SJCRH30 (cell line): ENCODE data around the gene POLD4. TPM values are rescaled to one million over a fixed set of nuclear protein-coding genes. Genes with fewer than 3 reads are reported as not detected.

Source experiments
- DNase-seq, 2 experiments: peaks; one replicate each; pipeline ENCODE4 v3.0.0-alpha.2; 2015 to 2020
- H3K27ac ChIP-seq: fragments of 250-450 bp; sonication (Bioruptor Pico); 2 replicates; pipeline ENCODE4 v1.5.1; 2020; ENCODE audit warnings: mild to moderate bottlenecking, moderate library complexity
- H3K27me3 ChIP-seq: fragments of 250-450 bp; sonication (Bioruptor Pico); 2 replicates; pipeline ENCODE4 v1.5.1; 2020; ENCODE audit warnings: mild to moderate bottlenecking, moderate library complexity
- H3K36me3 ChIP-seq: fragments of 250-450 bp; sonication (Bioruptor Pico); 2 replicates; pipeline ENCODE4 v1.5.1; 2020; ENCODE audit warnings: mild to moderate bottlenecking, moderate library complexity
- H3K4me1 ChIP-seq: fragments of 250-450 bp; sonication (Bioruptor Pico); 2 replicates; pipeline ENCODE4 v1.5.1; 2020; ENCODE audit warnings: mild to moderate bottlenecking, moderate library complexity
- H3K4me3 ChIP-seq: fragments of 250-450 bp; sonication (Bioruptor Pico); 2 replicates; pipeline ENCODE4 v1.5.1; 2020; ENCODE audit warnings: mild to moderate bottlenecking, moderate library complexity
- H3K9me3 ChIP-seq: fragments of 250-450 bp; sonication (Bioruptor Pico); replicated peaks from 2 replicates; pipeline ENCODE4 v1.5.1; 2020; ENCODE audit warnings: mild to moderate bottlenecking, moderate library complexity
- total RNA-seq: library from RNA; depleted of rRNA; stranded (reverse); fragments of >200 nt; shearing (Covaris generic); gene quantifications from 2 replicates; pipeline ENCODE4 v1.2.3, GENCODE V29; 2014

Gene POLD4
- total RNA-seq, 1 experiment from 2014 or later, result 35.4 TPM

GRCh38 chr11:67312187-67313021 is 40.9 kb downstream of the POLD4 start:
- DNase-seq, result no peak
- H3K4me3 ChIP-seq, result no peak overlapping the region
- H3K4me1 ChIP-seq, result no peaks in the 10 kb centered on the region
- H3K27ac ChIP-seq, result no peak overlapping the region
- H3K36me3 ChIP-seq, result no peaks in the 10 kb centered on the region
- H3K9me3 ChIP-seq, result no peaks in the 10 kb centered on the region
- H3K27me3 ChIP-seq, result no peaks in the 10 kb centered on the region

GRCh38 chr11:67311556-67312082 is 41.7 kb downstream of the POLD4 start:
- no peaks in the 10 kb centered on the region for H3K27me3 ChIP-seq
- H3K27ac ChIP-seq, result no peak overlapping the region
- no peaks in the 10 kb centered on the region for H3K4me1 ChIP-seq
- no peak for DNase-seq
- H3K36me3 ChIP-seq, result no peaks in the 10 kb centered on the region
- H3K4me3 ChIP-seq, result no peak overlapping the region
- no peaks in the 10 kb centered on the region for H3K9me3 ChIP-seq

- no peaks in the 10 kb centered on the region for H3K36me3 ChIP-seq
- H3K9me3 ChIP-seq, result no peaks in the 10 kb centered on the region
- H3K27ac ChIP-seq, result no peak overlapping the region
- no peak for DNase-seq
- no peaks in the 10 kb centered on the region for H3K27me3 ChIP-seq
- H3K4me3 ChIP-seq, result no peak overlapping the region
- no peaks in the 10 kb centered on the region for H3K4me1 ChIP-seq
Observed at GRCh38 chr11:67311051-67311555, 42.2 kb downstream of the POLD4 start.

- Histone ChIP-seq H3K27me3 (no peaks in the 10 kb centered on the region), H3K4me3 (no peak overlapping the region), H3K36me3 (no peaks in the 10 kb centered on the region), H3K9me3 (no peaks in the 10 kb centered on the region), H3K27ac (no peak overlapping the region), H3K4me1 (no peaks in the 10 kb centered on the region)
- DNase-seq, result no peak
Observed at GRCh38 chr11:67310246-67311050, 42.9 kb downstream of the POLD4 start.

GRCh38 chr11:67309661-67310061 is 43.7 kb downstream of the POLD4 start:
- Histone ChIP-seq H3K9me3 (no peaks in the 10 kb centered on the region), H3K36me3 (no peaks in the 10 kb centered on the region), H3K4me3 (no peak overlapping the region), H3K27ac (no peak overlapping the region), H3K4me1 (no peaks in the 10 kb centered on the region), H3K27me3 (no peaks in the 10 kb centered on the region)
- DNase-seq, result no peak

GRCh38 chr11:67309166-67309565 is 44.2 kb downstream of the POLD4 start:
- no peaks in the 10 kb centered on the region for H3K9me3 ChIP-seq
- no peak overlapping the region for H3K4me3 ChIP-seq
- H3K4me1 ChIP-seq, result no peaks in the 10 kb centered on the region
- no peaks in the 10 kb centered on the region for H3K36me3 ChIP-seq
- no peak overlapping the region for H3K27ac ChIP-seq
- DNase-seq, result no peak
- H3K27me3 ChIP-seq, result no peaks in the 10 kb centered on the region

GRCh38 chr11:67308031-67308866 is 45.1 kb downstream of the POLD4 start:
- no peak overlapping the region for H3K27ac ChIP-seq
- no peak for DNase-seq
- H3K4me1 ChIP-seq, result no peaks in the 10 kb centered on the region
- no peaks in the 10 kb centered on the region for H3K36me3 ChIP-seq
- no peaks in the 10 kb centered on the region for H3K9me3 ChIP-seq
- H3K4me3 ChIP-seq, result no peak overlapping the region
- H3K27me3 ChIP-seq, result no peaks in the 10 kb centered on the region

GRCh38 chr11:67307545-67308001 is 45.8 kb downstream of the POLD4 start:
- no peak overlapping the region for H3K27ac ChIP-seq
- no peaks in the 10 kb centered on the region; the same call in 1 of the 2 replicates for H3K36me3 ChIP-seq
- H3K27me3 ChIP-seq, result no peaks in the 10 kb centered on the region
- peaks cover 4% of the 10 kb centered on the region for H3K4me1 ChIP-seq
- H3K4me3 ChIP-seq, result no peak overlapping the region
- DNase-seq, result no peak
- no peaks in the 10 kb centered on the region for H3K9me3 ChIP-seq

- Histone ChIP-seq H3K36me3 (no peaks in the 10 kb centered on the region; the same call in 1 of the 2 replicates), H3K9me3 (no peaks in the 10 kb centered on the region)
- DNase-seq, result no peak
Observed at GRCh38 chr11:67306769-67307544, 46.4 kb downstream of the POLD4 start.

GRCh38 chr11:67304511-67305113 is 48.7 kb downstream of the POLD4 start:
- no peaks in the 10 kb centered on the region for H3K27me3 ChIP-seq
- DNase-seq, result no peak
- no peaks in the 10 kb centered on the region for H3K9me3 ChIP-seq
- H3K27ac ChIP-seq, result no peak overlapping the region
- H3K4me3 ChIP-seq, result peak overlapping the region; percentile 61
- peaks cover 7% of the 10 kb centered on the region; the same call in 1 of the 2 replicates for H3K36me3 ChIP-seq
- peaks cover 15% of the 10 kb centered on the region for H3K4me1 ChIP-seq

More at GRCh38 chr11:67306769-67307544, 46.4 kb downstream of the POLD4 start:
- Histone ChIP-seq H3K27me3 (no peaks in the 10 kb centered on the region), H3K4me1 (peaks cover 8% of the 10 kb centered on the region), H3K4me3 (no peak overlapping the region), H3K27ac (no peak overlapping the region)

- no peak for DNase-seq
- Histone ChIP-seq H3K27me3 (no peaks in the 10 kb centered on the region), H3K36me3 (peaks cover 7% of the 10 kb centered on the region; the same call in 1 of the 2 replicates), H3K4me1 (peaks cover 15% of the 10 kb centered on the region), H3K27ac (peak overlapping the region; percentile 39; the same call in 1 of the 2 replicates), H3K4me3 (peak overlapping the region; percentile 61), H3K9me3 (no peaks in the 10 kb centered on the region)
Observed at GRCh38 chr11:67303835-67304411, 49.4 kb downstream of the POLD4 start.

- Histone ChIP-seq H3K9me3 (no peaks in the 10 kb centered on the region), H3K27ac (peak within 1 kb of the TSS; percentile 39), H3K36me3 (peaks cover 11% of the 10 kb centered on the region; the same call in 1 of the 2 replicates), H3K4me1 (peaks cover 15% of the 10 kb centered on the region), H3K27me3 (no peaks in the 10 kb centered on the region), H3K4me3 (peak within 1 kb of the TSS; percentile 61)
- DNase-seq, result peak in 1 of 2 experiments; percentile 25
Observed at GRCh38 chr11:67303132-67303834, 50.1 kb downstream of the POLD4 start, which contains the start of gene SSH3. Gene SSH3 (plus strand): TSS chr11:67303530. CDS start chr11:67303626, 96 bp downstream.
